ENCODE results near the gene ATXN1.

GRCh38 chr6:16256781-16257180 is 504.5 kb downstream of the ATXN1 start:
- TF ChIP-seq, protein P1, sequence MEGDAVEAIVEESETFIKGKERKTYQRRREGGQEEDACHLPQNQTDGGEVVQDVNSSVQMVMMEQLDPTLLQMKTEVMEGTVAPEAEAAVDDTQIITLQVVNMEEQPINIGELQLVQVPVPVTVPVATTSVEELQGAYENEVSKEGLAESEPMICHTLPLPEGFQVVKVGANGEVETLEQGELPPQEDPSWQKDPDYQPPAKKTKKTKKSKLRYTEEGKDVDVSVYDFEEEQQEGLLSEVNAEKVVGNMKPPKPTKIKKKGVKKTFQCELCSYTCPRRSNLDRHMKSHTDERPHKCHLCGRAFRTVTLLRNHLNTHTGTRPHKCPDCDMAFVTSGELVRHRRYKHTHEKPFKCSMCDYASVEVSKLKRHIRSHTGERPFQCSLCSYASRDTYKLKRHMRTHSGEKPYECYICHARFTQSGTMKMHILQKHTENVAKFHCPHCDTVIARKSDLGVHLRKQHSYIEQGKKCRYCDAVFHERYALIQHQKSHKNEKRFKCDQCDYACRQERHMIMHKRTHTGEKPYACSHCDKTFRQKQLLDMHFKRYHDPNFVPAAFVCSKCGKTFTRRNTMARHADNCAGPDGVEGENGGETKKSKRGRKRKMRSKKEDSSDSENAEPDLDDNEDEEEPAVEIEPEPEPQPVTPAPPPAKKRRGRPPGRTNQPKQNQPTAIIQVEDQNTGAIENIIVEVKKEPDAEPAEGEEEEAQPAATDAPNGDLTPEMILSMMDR (conservative IDR thresholded peaks at IDR 0.05; ENCODE audit: low read depth, low read length), result no peak
- no peak for TF ChIP-seq EZH2 (IDR thresholded peaks at IDR 0.05; ENCODE audit: borderline replicate concordance, low read depth, low read length, poor library complexity, severe bottlenecking)
